ENCODE data around the gene ZRANB3.

- TF ChIP-seq POLR2A (IDR thresholded peaks at IDR 0.05) (no peak), CTCF (IDR thresholded peaks at IDR 0.05) (no peak), POLR2AphosphoS5 (IDR thresholded peaks at IDR 0.05) (no peak)
These were observed 74.6 kb downstream of the ZRANB3 start for GRCh38 chr2:135456431-135456830.
